ENCODE results near the gene DYNLRB1.
A peak's percentile ranks its signal among the peaks of the same experiment; 100 is the strongest.

DYNLRB1 gene

DNA sequence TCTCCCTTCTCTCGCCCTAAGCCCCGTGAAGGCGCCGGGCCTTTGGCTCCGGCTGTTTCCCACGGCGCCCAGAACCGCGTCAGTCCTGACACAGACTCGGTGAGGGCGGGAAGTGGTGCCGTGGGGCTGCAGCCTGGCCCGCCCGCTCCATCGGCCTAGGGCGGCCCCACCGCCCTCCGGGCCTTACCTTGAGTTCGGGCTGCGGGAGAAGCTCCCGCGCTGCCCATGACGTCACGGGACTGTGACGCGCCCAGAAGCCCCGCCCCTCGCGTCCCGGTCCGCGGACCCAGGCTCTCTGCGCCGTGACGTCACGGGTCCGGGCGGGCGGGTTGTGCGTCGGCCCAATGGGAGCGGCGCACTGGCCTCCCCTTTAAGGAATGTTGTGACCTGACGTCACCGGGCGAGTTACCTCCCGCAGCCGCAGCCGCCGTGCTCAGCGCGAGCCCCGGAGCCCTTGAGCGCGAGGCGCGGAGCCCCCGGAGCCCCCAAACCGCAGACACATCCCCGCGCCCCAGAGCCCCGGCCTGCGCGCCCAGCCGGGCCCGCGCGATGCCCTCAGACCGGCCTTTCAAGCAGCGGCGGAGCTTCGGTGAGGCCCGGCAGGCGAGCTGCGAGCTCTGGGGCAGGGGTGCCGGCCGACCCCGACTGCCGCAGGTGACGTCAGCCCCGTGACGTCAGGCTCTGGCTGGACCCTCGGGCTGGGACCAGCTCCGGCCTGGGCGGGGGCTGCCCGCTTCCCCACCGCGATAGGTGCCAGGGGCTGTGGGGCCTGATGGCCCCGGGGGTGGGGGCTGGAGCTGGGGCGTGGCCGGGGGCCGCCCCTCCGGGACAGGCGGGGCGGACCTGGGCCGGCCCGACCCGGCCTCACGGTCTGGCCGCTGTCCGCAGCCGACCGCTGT, 42.3 kb downstream of the DYNLRB1 start, which contains the start of gene MAP1LC3A:
MAP1LC3A (plus strand) TSS at position 399 of the 899 bp plus-strand sequence; CDS start at position 550, 151 bp downstream.
- DNase-seq (ENCODE audit: low spot score): peak; percentile 97

GRCh38 chr20:34559311-34560140, 43.3 kb downstream of the DYNLRB1 start:
- DNase-seq (ENCODE audit: low spot score): no peak

- peak; percentile 77 for DNase-seq (ENCODE audit: low spot score)
Measured at GRCh38 chr20:34560141-34560523, 43.9 kb downstream of the DYNLRB1 start.

DNA sequence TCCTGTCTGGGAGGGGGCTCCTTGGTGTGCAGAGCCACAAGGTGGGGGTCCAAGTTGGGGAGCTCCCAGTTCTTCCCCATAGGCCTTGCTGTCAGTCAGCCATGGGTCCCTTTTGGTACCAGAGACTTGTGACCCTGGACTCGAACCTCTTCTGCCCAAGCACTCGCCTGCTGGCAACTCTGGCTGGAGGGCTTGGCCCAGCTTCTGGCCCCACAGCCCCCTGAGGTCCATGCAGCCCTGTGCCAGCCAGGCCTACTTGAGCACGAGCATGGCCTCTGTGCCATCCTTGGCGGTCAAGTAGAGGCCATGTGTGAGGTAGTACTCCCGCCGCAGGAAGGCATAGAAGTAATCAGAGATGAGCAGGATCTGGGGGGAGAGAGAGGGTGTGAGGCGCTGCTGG, 44.4 kb downstream of the DYNLRB1 start:
- DNase-seq (ENCODE audit: low spot score): no peak

DNA sequence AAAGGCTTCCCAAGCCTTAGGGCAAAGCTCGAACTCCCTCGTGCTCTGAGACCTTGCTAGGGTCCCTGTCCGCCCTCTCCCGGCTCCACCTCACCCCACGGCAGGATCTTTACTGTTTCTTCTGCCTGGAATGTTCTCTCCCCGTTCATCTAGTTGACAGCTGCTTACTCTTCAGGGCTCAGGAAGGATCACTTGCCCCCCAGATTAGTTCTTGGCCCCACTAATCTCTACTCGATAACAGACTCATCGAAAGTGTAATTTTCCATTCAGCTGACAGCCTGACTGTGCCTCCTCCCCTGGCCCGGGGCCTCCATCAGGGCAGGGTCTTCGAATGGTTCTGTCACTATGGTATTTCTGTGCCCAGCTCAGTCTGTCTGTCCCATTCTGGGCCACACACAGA, 45.4 kb downstream of the DYNLRB1 start:
- DNase-seq (ENCODE audit: low spot score): no peak

DNA sequence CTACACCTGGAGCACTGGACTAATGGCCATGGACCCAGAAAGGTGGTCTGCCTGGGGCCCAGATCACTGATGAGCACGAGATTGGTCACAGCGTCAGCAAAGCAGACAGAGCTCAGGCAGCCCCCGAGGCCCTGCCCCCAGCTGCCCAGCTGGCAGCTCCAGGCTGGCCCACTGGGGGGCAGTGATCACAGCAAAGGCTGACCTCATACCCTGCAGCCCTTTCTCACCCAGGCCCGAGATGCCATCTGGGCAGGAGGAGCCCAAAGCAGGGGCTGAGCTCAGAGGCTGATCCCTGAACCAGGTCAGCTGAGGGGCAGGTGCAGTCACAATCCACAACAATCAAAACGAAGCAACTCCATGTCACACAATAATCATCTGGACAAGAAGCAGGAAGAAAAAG, 46.4 kb downstream of the DYNLRB1 start:
- peak; percentile 37 for DNase-seq (ENCODE audit: low spot score)

DNA sequence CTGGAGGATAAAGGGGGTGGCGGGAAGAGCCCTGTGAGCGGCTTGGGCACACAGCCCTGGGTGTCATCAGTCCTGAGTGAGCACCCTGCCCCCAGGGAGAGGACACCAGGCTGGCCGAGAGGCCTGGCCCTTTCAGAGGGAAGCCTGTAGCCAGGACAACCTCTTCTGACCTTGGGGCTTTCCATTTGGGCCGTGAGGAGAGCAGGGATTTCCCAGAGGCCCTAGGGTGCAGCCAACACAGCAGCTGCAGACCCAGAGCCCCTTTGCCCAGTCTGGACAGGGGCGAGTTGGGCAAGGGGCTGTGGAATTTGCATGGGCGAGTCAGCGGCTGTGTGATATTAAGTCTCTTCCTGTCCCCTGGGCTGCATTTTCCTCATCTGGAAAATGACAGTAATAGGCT, 48.6 kb downstream of the DYNLRB1 start:
- no peak for DNase-seq (ENCODE audit: low spot score)

DNA sequence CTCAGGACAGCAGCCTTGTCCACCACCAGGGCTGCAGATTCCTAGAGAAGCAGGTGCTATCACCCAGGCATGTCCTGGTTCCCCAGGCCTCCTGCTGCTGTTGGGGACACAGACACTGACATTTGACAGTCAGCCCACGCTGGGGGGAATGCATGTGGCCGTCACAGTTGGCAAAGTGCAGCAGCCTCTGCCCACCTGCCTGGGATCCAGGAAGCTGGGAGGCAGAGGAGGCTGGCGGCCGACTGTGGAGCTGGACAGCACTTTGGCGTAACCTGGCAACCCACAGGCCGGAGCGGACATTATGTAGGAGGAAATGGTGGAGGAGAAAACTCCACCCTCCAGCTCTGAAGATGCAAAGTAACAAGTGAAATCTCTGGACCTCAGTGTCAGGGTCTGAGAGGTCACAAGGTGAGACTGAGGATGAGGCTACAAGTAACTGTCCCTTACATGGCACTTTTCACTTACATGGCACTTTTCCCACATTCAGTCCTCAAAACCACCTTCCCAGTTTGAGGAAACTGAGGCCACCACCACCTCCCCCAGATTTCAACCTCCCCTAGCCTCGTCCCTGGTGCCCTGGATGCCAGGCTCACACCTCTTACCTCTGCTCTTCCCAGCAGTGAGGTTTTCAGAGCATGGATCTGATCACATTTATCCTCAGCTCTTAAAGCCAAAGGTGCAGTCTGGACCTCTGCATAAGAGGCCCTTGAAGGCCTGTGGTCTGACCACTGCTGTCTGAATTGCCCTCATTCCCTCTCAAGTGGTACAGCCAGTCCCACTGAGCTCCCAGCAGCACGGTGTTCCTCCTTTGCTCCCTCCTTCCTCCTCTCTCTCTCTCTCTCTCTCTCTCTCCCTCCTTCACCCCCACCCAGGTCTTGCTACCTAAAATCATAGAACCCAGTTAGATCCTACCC, 51.0 kb downstream of the DYNLRB1 start:
- DNase-seq (ENCODE audit: low spot score): no peak

DNA sequence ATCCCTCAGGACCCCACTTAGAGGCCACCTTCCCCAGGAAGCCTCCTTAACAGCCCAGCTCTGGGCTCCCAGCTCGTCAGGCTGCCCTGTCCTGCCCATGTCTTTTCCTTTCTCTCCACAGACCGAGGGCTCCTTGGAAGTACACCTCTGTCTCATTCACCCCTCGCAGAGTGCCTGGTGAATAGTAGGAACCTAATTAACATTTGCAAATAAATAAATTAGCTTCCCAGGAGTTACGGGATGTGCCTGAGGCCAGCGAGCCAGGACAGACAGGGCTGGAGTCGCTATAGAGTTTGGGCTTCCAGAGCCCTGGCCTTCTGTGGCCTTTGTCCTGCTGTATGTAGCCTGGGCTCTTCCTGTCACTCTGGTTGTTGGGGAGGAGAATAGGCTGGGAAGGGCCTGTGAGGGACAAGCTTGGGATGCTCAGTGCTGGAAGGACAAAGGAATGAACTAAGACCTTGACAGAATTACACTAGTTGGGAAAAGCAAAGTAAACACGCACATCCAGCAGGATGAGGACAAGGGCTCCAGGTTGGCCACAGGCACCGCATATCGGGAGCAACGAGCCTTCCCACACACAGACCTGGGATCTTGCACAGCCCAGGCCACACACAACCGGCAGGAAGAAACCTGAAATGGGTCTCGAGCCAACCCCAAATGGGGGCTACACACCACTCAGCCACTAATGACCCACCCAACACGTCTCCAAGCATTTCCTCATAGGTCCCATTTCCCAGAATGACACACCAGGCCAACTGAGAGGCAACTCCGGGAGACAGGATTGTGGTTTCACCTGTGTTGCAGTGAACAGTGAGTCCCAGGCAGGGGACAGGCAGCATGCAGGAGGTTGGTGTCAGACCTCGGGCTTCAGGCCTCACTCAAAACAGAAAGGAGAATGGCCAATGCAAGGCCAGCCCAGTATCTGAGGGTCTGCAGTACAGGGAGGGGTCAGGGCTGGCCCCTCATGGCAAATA, 52.0 kb downstream of the DYNLRB1 start:
- DNase-seq (ENCODE audit: low spot score): no peak

DNA sequence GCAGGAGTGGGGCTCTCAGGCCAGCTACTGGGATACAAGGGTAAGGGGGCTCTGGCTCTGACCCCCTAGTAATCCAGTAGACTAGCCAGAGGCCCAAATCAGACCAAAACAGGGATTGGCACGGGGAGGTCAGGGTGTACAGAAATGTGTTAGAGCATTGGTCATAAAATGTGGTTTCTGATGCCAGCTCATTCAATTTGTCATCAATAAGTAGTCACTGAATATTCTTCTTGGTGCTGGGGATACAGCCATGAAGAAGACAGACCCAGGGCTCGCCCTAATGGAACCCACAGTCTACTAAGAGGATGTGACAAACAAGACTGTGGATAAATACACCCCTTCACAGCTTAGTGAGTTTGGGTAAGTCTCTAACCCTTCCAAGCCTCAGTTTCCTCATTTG, 53.4 kb downstream of the DYNLRB1 start:
- DNase-seq (ENCODE audit: low spot score): no peak

DNA sequence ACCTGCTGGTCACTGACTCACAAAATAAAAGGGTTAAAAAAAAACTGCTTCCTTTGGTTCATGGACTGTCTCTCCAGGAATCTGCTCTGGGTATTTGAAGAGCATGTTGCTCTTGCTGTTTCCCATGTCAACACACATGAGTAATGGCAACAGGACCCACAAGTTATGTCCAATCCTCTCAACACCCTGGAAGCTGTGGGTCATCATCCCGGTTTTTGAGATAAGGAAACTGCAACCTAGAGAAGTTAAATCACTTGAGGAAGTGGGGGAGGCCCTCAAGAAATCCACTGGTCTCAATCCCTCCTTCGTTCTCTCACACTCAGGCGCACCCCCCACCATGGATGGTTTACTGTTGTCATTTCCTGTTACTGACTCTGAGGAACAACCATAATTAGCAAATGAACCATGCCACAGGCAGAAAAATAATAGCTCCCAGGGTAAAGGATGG, 54.7 kb downstream of the DYNLRB1 start:
- DNase-seq (ENCODE audit: low spot score): no peak

GRCh38 chr20:34571753-34572152, 55.5 kb downstream of the DYNLRB1 start:
- no peak for DNase-seq (ENCODE audit: low spot score)

- no peak for DNase-seq (ENCODE audit: low spot score)
Measured at GRCh38 chr20:34573541-34574300, 57.5 kb downstream of the DYNLRB1 start.

DNA sequence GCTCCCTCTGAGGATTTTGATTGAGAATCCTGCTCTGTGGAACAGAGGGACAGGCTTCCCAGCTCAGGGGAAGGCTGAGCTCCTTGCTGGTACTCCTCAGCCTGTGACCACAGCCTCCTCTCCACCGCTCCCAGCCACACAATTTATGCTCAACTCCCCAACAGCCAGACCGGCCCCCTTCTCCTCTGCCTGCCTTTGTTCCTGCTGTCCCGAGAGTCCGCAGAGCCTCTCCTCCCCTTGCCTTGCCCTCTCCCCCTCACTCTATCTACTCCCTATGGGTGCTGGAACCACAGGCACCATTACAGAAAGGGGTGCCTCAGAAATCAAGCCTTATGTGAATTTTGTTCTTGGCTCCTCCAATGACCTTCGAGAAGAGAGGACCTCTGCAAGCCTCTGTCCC, 58.2 kb downstream of the DYNLRB1 start:
- no peak for DNase-seq (ENCODE audit: low spot score)

DNA sequence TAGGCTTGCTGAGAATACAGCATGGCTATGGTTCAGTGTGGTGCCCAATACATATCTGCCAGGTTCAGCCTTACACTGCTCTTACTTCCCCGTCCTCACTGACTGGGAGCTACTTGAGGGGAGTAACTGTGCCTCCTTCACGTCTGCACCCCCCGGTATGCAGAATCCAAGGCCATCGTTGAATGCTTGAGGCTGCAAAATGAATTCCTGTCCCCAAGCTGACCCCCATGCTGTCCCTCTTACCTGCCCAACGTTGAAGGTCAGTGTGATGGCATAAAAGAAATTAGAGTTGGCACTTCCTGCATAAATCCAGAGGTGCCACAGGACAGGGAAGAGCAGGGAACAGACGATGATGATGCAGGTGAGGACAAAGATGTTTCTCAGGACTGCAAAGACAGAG, 58.6 kb downstream of the DYNLRB1 start:
- no peak for DNase-seq (ENCODE audit: low spot score)

GRCh38 chr20:34575271-34575670, 59.0 kb downstream of the DYNLRB1 start:
- DNase-seq (ENCODE audit: low spot score): no peak

- no peak for DNase-seq (ENCODE audit: low spot score)
Measured at GRCh38 chr20:34575756-34576155, 59.5 kb downstream of the DYNLRB1 start.

GRCh38 chr20:34577061-34577460, 60.8 kb downstream of the DYNLRB1 start:
- DNase-seq (ENCODE audit: low spot score): no peak

DNA sequence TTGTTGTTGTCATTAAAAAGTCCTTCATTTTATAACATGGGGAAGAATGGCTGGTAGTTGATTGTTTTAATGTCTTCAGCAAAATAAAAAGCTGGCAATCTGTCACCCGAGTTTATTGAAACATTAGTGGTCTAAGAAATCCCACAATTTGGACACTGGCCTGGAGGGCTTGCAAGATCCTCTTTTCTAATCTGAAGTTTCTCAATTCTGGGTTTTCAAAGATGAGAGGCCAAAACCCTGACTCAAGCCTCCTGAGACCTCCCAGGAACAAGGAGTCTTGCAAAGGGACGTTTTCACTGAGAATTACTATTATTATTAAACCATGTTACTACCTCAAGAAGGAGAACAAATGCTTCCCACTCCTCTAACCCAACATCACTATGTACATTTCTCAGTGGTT, 61.8 kb downstream of the DYNLRB1 start:
- DNase-seq (ENCODE audit: low spot score): no peak

- DNase-seq (ENCODE audit: low spot score): peak; percentile 35
Measured at GRCh38 chr20:34578521-34578920, 62.3 kb downstream of the DYNLRB1 start.

All from Ammon's horn (tissue), 1 donor.